IMR-90 (cell line): ENCODE measurements around the gene PRKAG2. TPM values are rescaled to one million over a fixed set of nuclear protein-coding genes. Genes with fewer than 3 reads are reported as not detected.

Experiments
- ATAC-seq: fragments of 200-7000 bp; cut with Tn5 transposase; 2 replicates; pipeline ENCODE4 v1.9.1; 2020; ENCODE audit warnings: low read depth, mild to moderate bottlenecking, moderate library complexity
- BruUV-seq: library from RNA; stranded (reverse); fragments of 400-500 nt; replicated peaks from 2 replicates; lab custom pipeline; 2021; lab: Mats Ljungman, UMichigan
- CTCF ChIA-PET: fragments of 300-600 bp; formaldehyde crosslinking; extraction: SDS; loops from one replicate; lab custom pipeline; 2021; ENCODE audit warnings: antibody characterized with exemption; lab: Yijun Ruan, JAX
- POLR2A ChIA-PET: fragments of 300-600 bp; sonication (Branson Sonifier 250); formaldehyde crosslinking; loops from one replicate; lab custom pipeline; 2022; ENCODE audit warnings: antibody characterized with exemption; ENCODE audit not compliant: unreplicated experiment; lab: Charles Lee
- DNase-seq: peaks from one replicate; pipeline ENCODE4 v3.0.0; 2013
- H2AFZ ChIP-seq: replicated peaks from 2 replicates; pipeline ENCODE3; 2013; ENCODE audit warnings: low read length, mild to moderate bottlenecking; ENCODE audit not compliant: poor library complexity
- H2AK5ac ChIP-seq: 2 replicates; pipeline ENCODE4 v1.6.1; 2013; ENCODE audit warnings: low read depth, low read length, inconsistent platforms
- H2AK9ac ChIP-seq: replicated peaks from 2 replicates; pipeline ENCODE3; 2013; ENCODE audit warnings: mild to moderate bottlenecking, low read depth, low read length, moderate library complexity; ENCODE audit not compliant: poor library complexity
- H2BK120ac ChIP-seq: 2 replicates; pipeline ENCODE4 v1.6.1; 2013; ENCODE audit warnings: low read depth, low read length, inconsistent platforms
- H2BK15ac ChIP-seq: 3 replicates; pipeline ENCODE4 v1.6.1; 2013; ENCODE audit warnings: low read depth, low read length, inconsistent platforms
- H2BK20ac ChIP-seq: 2 replicates; pipeline ENCODE4 v1.6.1; 2013; ENCODE audit warnings: low read depth, mild to moderate bottlenecking, inconsistent platforms, low read length, moderate library complexity
- H2BK5ac ChIP-seq: 2 replicates; pipeline ENCODE4 v1.6.1; 2013; ENCODE audit warnings: mild to moderate bottlenecking, low read depth, low read length, inconsistent platforms; ENCODE audit not compliant: poor library complexity, severe bottlenecking
- H3K14ac ChIP-seq: replicated peaks from 2 replicates; pipeline ENCODE4 v1.6.1; 2013; ENCODE audit warnings: low read depth, low read length, inconsistent platforms
- H3K18ac ChIP-seq: 2 replicates; pipeline ENCODE4 v1.6.1; 2013; ENCODE audit warnings: low read depth, low read length, control low read depth
- H3K23ac ChIP-seq: 2 replicates; pipeline ENCODE4 v1.6.1; 2013; ENCODE audit warnings: low read depth, low read length, inconsistent platforms
- H3K27ac ChIP-seq: 2 replicates; pipeline ENCODE4 v1.5.1; 2013; ENCODE audit warnings: mild to moderate bottlenecking, control low read depth, low read length; ENCODE audit not compliant: insufficient read depth
- H3K27me3 ChIP-seq: 2 replicates; pipeline ENCODE4 v1.6.1; 2013; ENCODE audit warnings: low read length; ENCODE audit not compliant: control insufficient read depth, insufficient read depth
- H3K36me3 ChIP-seq: 2 replicates; pipeline ENCODE4 v1.6.1; 2013; ENCODE audit warnings: low read length, mixed read lengths; ENCODE audit not compliant: control insufficient read depth, insufficient read depth
- H3K4ac ChIP-seq: 2 replicates; pipeline ENCODE4 v1.6.1; 2013; ENCODE audit warnings: low read depth, low read length, inconsistent platforms
- H3K4me1 ChIP-seq: 2 replicates; pipeline ENCODE4 v1.6.1; 2013; ENCODE audit warnings: low read length, mixed read lengths; ENCODE audit not compliant: control insufficient read depth, insufficient read depth
- H3K4me2 ChIP-seq: 2 replicates; pipeline ENCODE4 v1.6.1; 2013; ENCODE audit warnings: low read depth, mild to moderate bottlenecking, control low read depth, low read length, moderate library complexity
- H3K4me3 ChIP-seq: 2 replicates; pipeline ENCODE4 v1.5.1; 2013; ENCODE audit warnings: low read depth, mild to moderate bottlenecking, control low read depth, low read length, moderate library complexity; ENCODE audit not compliant: insufficient read depth
- H3K56ac ChIP-seq: 2 replicates; pipeline ENCODE4 v1.6.1; 2013; ENCODE audit warnings: low read length, inconsistent platforms; ENCODE audit not compliant: insufficient read depth; ENCODE audit errors: extremely low read depth
- H3K79me1 ChIP-seq, 2 experiments: 2 replicates each; pipeline ENCODE4 v1.6.1; 2013; ENCODE audit warnings: low read length in 2 of 2, inconsistent platforms in 1 of 2, low read depth in 1 of 2
- H3K9ac ChIP-seq: 2 replicates; pipeline ENCODE4 v1.6.1; 2013; ENCODE audit warnings: low read depth, low read length, control low read depth
- H3K9me1 ChIP-seq: 2 replicates; pipeline ENCODE4 v1.6.1; 2013; ENCODE audit warnings: low read length, inconsistent platforms; ENCODE audit not compliant: insufficient read depth
- H3K9me3 ChIP-seq: 2 replicates; pipeline ENCODE4 v1.6.1; 2013; ENCODE audit warnings: low read length; ENCODE audit not compliant: control insufficient read depth, insufficient read depth
- H4K20me1 ChIP-seq: 2 replicates; pipeline ENCODE4 v1.6.1; 2013; ENCODE audit warnings: low read length, inconsistent platforms; ENCODE audit not compliant: insufficient read depth
- H4K5ac ChIP-seq: 2 replicates; pipeline ENCODE4 v1.6.1; 2013; ENCODE audit warnings: mild to moderate bottlenecking, low read depth, low read length, control low read depth
- H4K8ac ChIP-seq, 2 experiments: 2 replicates each; pipeline ENCODE4 v1.6.1; 2013; ENCODE audit warnings: low read depth in 2 of 2, low read length in 2 of 2, control low read depth in 1 of 2, inconsistent platforms in 1 of 2
- H4K91ac ChIP-seq: 2 replicates; pipeline ENCODE4 v1.6.1; 2013; ENCODE audit warnings: low read depth, low read length, inconsistent platforms; ENCODE audit not compliant: insufficient read depth
- CEBPB ChIP-seq: IDR thresholded peaks from 2 replicates; pipeline ENCODE4 v1.6.1; 2012; ENCODE audit warnings: low read depth, low read length, improper control_type of control experiment
- FOS ChIP-seq: fragments of 150-350 bp; IDR thresholded peaks from 2 replicates; pipeline ENCODE4 v1.6.1; 2016; ENCODE audit warnings: low read depth, low read length
- MAZ ChIP-seq: IDR thresholded peaks from 2 replicates; pipeline ENCODE4 v1.6.1; 2012; ENCODE audit warnings: low read depth, mild to moderate bottlenecking, low read length, improper control_type of control experiment, moderate library complexity, borderline replicate concordance
- NFE2L2 ChIP-seq: fragments of 150-350 bp; IDR thresholded peaks from 2 replicates; pipeline ENCODE4 v1.6.1; 2016; ENCODE audit warnings: low read depth, mild to moderate bottlenecking, low read length
- POLR2A ChIP-seq: IDR thresholded peaks from 2 replicates; pipeline ENCODE4 v1.6.1; 2012; ENCODE audit warnings: mild to moderate bottlenecking, low read depth, low read length
- RFX5 ChIP-seq: IDR thresholded peaks from 2 replicates; pipeline ENCODE4 v1.8.0; 2012; ENCODE audit warnings: low read depth, mild to moderate bottlenecking, low read length, moderate library complexity
- WGBS, 2 experiments: methylation state at CpG; one replicate each; pipeline versions ENCODE4 v1.1.5 to v1.1.7; 2013; ENCODE audit warnings: missing lambda C conversion rate in 2 of 2; ENCODE audit not compliant: insufficient read length in 1 of 2; ENCODE audit errors: extremely low coverage in 2 of 2; 5-methylcytosine and 5-hydroxymethylcytosine counted together
- dilution Hi-C: fragments of 300-500 bp; cut with HindIII; formaldehyde crosslinking; loops from one replicate; pipeline ENCODE4 v1.14.3; 2018; ENCODE audit warnings: low sequenced_read_pairs; ENCODE audit not compliant: unreplicated experiment
- in situ Hi-C: fragments of 300-500 bp; cut with MboI; formaldehyde crosslinking; loops from 3 replicates; pipeline ENCODE4 v1.14.3; 2019; ENCODE audit warnings: low sequenced_read_pairs, inconsistent platforms, mixed read lengths
- intact Hi-C: fragments of 100-400 bp; cut with micrococcal nuclease; formaldehyde crosslinking; loops from 2 replicates; pipeline ENCODE4 v1.10.0; 2022
- polyA plus RNA-seq, 3 experiments: library from polyadenylated mRNA; depleted of rRNA; stranded (reverse); fragments of >200 nt; gene quantifications; 2 replicates each; pipeline ENCODE4 v1.2.3, GENCODE V29; 2012; ENCODE audit warnings: low replicate concordance in 1 of 3
- total RNA-seq: library from RNA; depleted of rRNA; stranded (reverse); fragments of >200 nt; gene quantifications from 2 replicates; pipeline ENCODE4 v1.2.3, GENCODE V29; 2012
- TF ChIP-seq, protein P1 (sequence below): fragments of 150-350 bp; IDR thresholded peaks from 2 replicates; pipeline ENCODE4 v1.6.1; 2017; ENCODE audit warnings: mild to moderate bottlenecking, antibody characterized with exemption, low read length, low read depth

Gene PRKAG2
- total and polyA plus RNA-seq, 2 of the 4 experiments (the other 2 are of a cell fraction) = 15.4 to 21.6 TPM

- TF ChIP-seq FOS = no peak
Measured at GRCh38 chr7:151859111-151859947, 17.6 kb downstream of the PRKAG2 start (continued).

DNA sequence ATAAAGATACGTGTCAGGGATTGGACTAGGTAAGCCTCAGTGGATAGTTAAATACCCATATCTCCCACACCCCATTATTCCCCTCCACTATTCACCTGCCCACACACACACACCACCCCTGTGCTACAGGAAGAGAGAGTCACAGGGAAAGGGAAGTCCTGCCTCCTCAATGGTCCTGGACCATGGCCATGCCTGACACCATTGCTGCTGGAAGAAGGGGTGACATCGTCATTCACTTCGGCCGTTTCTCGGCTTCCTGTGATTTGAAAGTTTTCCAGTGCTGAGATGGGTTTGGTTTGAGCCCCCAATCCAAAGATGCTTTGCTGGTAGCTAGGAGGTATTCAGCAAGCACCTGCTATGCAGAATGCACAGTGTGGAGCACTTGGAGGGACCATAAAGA lies 18.5 kb downstream of the PRKAG2 start:
- Histone ChIP-seq H3K36me3 (no peaks in the 10 kb centered on the region), H3K4ac (no peak overlapping the region), H2AFZ (no peak overlapping the region), H2BK15ac (no peak overlapping the region), H3K9me1 (no peaks in the 10 kb centered on the region), H2BK120ac (no peak overlapping the region), H3K14ac (no peak overlapping the region), H3K27ac (no peak overlapping the region), H3K79me1 (no peaks in the 10 kb centered on the region), H3K56ac (no peak overlapping the region), H4K8ac (no peak overlapping the region), H2BK5ac (no peak overlapping the region), H4K5ac (no peak overlapping the region), H3K9me3 (no peaks in the 10 kb centered on the region), H3K4me3 (no peak overlapping the region), H3K4me1 (no peaks in the 10 kb centered on the region), H4K91ac (no peak overlapping the region), H2AK9ac (no peak overlapping the region), H4K20me1 (no peaks in the 10 kb centered on the region), H3K4me2 (no peak overlapping the region), H3K27me3 (peaks cover 32% of the 10 kb centered on the region), H2BK20ac (no peak overlapping the region), H3K9ac (no peak overlapping the region), H2AK5ac (no peak overlapping the region), H3K18ac (no peak overlapping the region), H3K23ac (no peak overlapping the region)
- ATAC-seq (no peak), DNase-seq (no peak)
- CTCF ChIA-PET = no interaction called here
- intact Hi-C loops = no loop called here
- TF ChIP-seq, protein P1, sequence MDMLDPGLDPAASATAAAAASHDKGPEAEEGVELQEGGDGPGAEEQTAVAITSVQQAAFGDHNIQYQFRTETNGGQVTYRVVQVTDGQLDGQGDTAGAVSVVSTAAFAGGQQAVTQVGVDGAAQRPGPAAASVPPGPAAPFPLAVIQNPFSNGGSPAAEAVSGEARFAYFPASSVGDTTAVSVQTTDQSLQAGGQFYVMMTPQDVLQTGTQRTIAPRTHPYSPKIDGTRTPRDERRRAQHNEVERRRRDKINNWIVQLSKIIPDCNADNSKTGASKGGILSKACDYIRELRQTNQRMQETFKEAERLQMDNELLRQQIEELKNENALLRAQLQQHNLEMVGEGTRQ = no peak
- TF ChIP-seq MAZ (no peak), CEBPB (no peak), POLR2A (no peak), RFX5 (no peak), NFE2L2 (no peak)
- no TSS peak for BruUV-seq
- dilution Hi-C loops = no loop called here
- 53% methylated on average over 4 of the region's 5 CpGs; no CpG with 5 or more reads in 1 of the 2 experiments for WGBS, 2 experiments
- POLR2A ChIA-PET = no interaction called here
- in situ Hi-C loops = no loop called here
